Measurements from ENCODE around the gene HERC3. TPM values are rescaled to one million over a fixed set of nuclear protein-coding genes. Genes with fewer than 3 reads are reported as not detected.

The HERC3 gene
- total RNA-seq, 1 experiment from 2014 or later, result 10.5 TPM

- no peak overlapping the region for H3K4me3 ChIP-seq (ENCODE audit: low read depth, low read length)
- H3K27me3 Mint-ChIP-seq (ENCODE audit: insufficient read depth, unreplicated experiment), result no peaks in the 10 kb centered on the region
- H3K36me3 ChIP-seq (ENCODE audit: control insufficient read depth, insufficient read depth, low read length), result no peaks in the 10 kb centered on the region
- intact Hi-C loops (cut with micrococcal nuclease; ENCODE audit: unreplicated experiment), result loop anchor here (2.0 kb wide), 1 partner anchor 16 kb away; no protein-coding TSS in a partner anchor
- no peaks in the 10 kb centered on the region for H3K9me3 Mint-ChIP-seq (ENCODE audit: unreplicated experiment)
- H3K4me1 Mint-ChIP-seq (ENCODE audit: low read depth, unreplicated experiment), result peaks cover 22% of the 10 kb centered on the region
- no peak overlapping the region for H3K4me3 Mint-ChIP-seq (ENCODE audit: unreplicated experiment)
- H3K27me3 ChIP-seq (replicated peaks; ENCODE audit: control insufficient read depth, insufficient read depth, low read length), result no peaks in the 10 kb centered on the region
- DNase-seq, result no peak
- ChIA-PET CTCF (interaction anchor here (0.5 kb wide), 1 partner anchor 36 kb away, joined by 3 read pairs; no protein-coding TSS in a partner anchor), POLR2A (no interaction called here)
- peaks cover 24% of the 10 kb centered on the region for H3K4me1 ChIP-seq
- H3K36me3 Mint-ChIP-seq (ENCODE audit: insufficient read depth, unreplicated experiment), result no peaks in the 10 kb centered on the region
- no peak overlapping the region for H3K27ac Mint-ChIP-seq (ENCODE audit: unreplicated experiment)
- no peak for TF ChIP-seq CTCF (IDR thresholded peaks at IDR 0.05; ENCODE audit: insufficient read depth in 1 of 2, low read depth in 1 of 2, low read length in 1 of 2, severe bottlenecking in 1 of 2, unreplicated experiment in 1 of 2)
- BruUV-seq (replicated peaks), result no TSS peak
- no peaks in the 10 kb centered on the region for H3K9me3 ChIP-seq
Measured at GRCh38 chr4:88754796-88755195, 162.5 kb downstream of the HERC3 start.

- H3K4me1 ChIP-seq, result peaks cover 24% of the 10 kb centered on the region
- POLR2A ChIA-PET, result no interaction called here
- Mint-ChIP-seq H3K27me3 (ENCODE audit: insufficient read depth, unreplicated experiment) (no peaks in the 10 kb centered on the region), H3K9me3 (ENCODE audit: unreplicated experiment) (no peaks in the 10 kb centered on the region), H3K36me3 (ENCODE audit: insufficient read depth, unreplicated experiment) (no peaks in the 10 kb centered on the region), H3K27ac (ENCODE audit: unreplicated experiment) (no peak overlapping the region), H3K4me3 (ENCODE audit: unreplicated experiment) (no peak overlapping the region), H3K4me1 (ENCODE audit: low read depth, unreplicated experiment) (peaks cover 22% of the 10 kb centered on the region)
- CTCF ChIA-PET, result interaction anchor here (0.5 kb wide), 1 partner anchor 35 kb away, joined by 3 read pairs; no protein-coding TSS in a partner anchor
- intact Hi-C loops (cut with micrococcal nuclease; ENCODE audit: unreplicated experiment), result loop anchor here (2.0 kb wide), 1 partner anchor 17 kb away; no protein-coding TSS in a partner anchor
- H3K36me3 ChIP-seq (ENCODE audit: control insufficient read depth, insufficient read depth, low read length), result no peaks in the 10 kb centered on the region
- TF ChIP-seq CTCF (IDR thresholded peaks at IDR 0.05; ENCODE audit: insufficient read depth in 1 of 2, low read depth in 1 of 2, low read length in 1 of 2, severe bottlenecking in 1 of 2, unreplicated experiment in 1 of 2), result no peak
- BruUV-seq (replicated peaks), result no TSS peak
- no peak for DNase-seq
- H3K9me3 ChIP-seq, result no peaks in the 10 kb centered on the region
- no peak overlapping the region for H3K4me3 ChIP-seq (ENCODE audit: low read depth, low read length)
- no peaks in the 10 kb centered on the region for H3K27me3 ChIP-seq (replicated peaks; ENCODE audit: control insufficient read depth, insufficient read depth, low read length)
Measured at GRCh38 chr4:88755454-88755853, 163.2 kb downstream of the HERC3 start.

- no peak overlapping the region for H3K4me3 Mint-ChIP-seq (ENCODE audit: unreplicated experiment)
- CTCF ChIA-PET, result no interaction called here
- no TSS peak for BruUV-seq (replicated peaks)
Measured at GRCh38 chr4:88756149-88756548, 163.9 kb downstream of the HERC3 start.

More at GRCh38 chr4:88756149-88756548, 163.9 kb downstream of the HERC3 start:
- H3K36me3 ChIP-seq (ENCODE audit: control insufficient read depth, insufficient read depth, low read length), result no peaks in the 10 kb centered on the region
- H3K4me3 ChIP-seq (ENCODE audit: low read depth, low read length), result no peak overlapping the region
- Mint-ChIP-seq H3K27ac (ENCODE audit: unreplicated experiment) (no peak overlapping the region), H3K27me3 (ENCODE audit: insufficient read depth, unreplicated experiment) (no peaks in the 10 kb centered on the region), H3K4me1 (ENCODE audit: low read depth, unreplicated experiment) (peaks cover 22% of the 10 kb centered on the region), H3K36me3 (ENCODE audit: insufficient read depth, unreplicated experiment) (no peaks in the 10 kb centered on the region), H3K9me3 (ENCODE audit: unreplicated experiment) (no peaks in the 10 kb centered on the region)
- intact Hi-C loops (cut with micrococcal nuclease; ENCODE audit: unreplicated experiment), result no loop called here
- POLR2A ChIA-PET, result no interaction called here
- H3K4me1 ChIP-seq, result peaks cover 24% of the 10 kb centered on the region
- TF ChIP-seq CTCF (IDR thresholded peaks at IDR 0.05; ENCODE audit: insufficient read depth in 1 of 2, low read depth in 1 of 2, low read length in 1 of 2, severe bottlenecking in 1 of 2, unreplicated experiment in 1 of 2), result no peak
- H3K9me3 ChIP-seq, result no peaks in the 10 kb centered on the region
- DNase-seq, result no peak
- no peaks in the 10 kb centered on the region for H3K27me3 ChIP-seq (replicated peaks; ENCODE audit: control insufficient read depth, insufficient read depth, low read length)

All from Caco-2 (cell line).